ENCODE measurements around the gene KCNQ1OT1.

Gene KCNQ1OT1

GRCh38 chr11:2736577-2737225, 36.9 kb upstream of the KCNQ1OT1 start:
- TF ChIP-seq CTCF (IDR thresholded peaks at IDR 0.05; ENCODE audit: control insufficient read depth, insufficient read depth, low read depth, low read length, missing control alignments): no peak
- no peak overlapping the region for H3K4me3 ChIP-seq (ENCODE audit: control insufficient read depth, low read depth, low read length)
- no peak for DNase-seq (ENCODE audit: low read depth)

- H3K4me3 ChIP-seq (ENCODE audit: control insufficient read depth, low read depth, low read length): no peak overlapping the region
- TF ChIP-seq CTCF (IDR thresholded peaks at IDR 0.05; ENCODE audit: control insufficient read depth, insufficient read depth, low read depth, low read length, missing control alignments): no peak
Observed at GRCh38 chr11:2735053-2735589, 35.3 kb upstream of the KCNQ1OT1 start.

GRCh38 chr11:2734181-2735052, 34.6 kb upstream of the KCNQ1OT1 start:
- no peak for TF ChIP-seq CTCF (IDR thresholded peaks at IDR 0.05; ENCODE audit: control insufficient read depth, insufficient read depth, low read depth, low read length, missing control alignments)
- no peak overlapping the region for H3K4me3 ChIP-seq (ENCODE audit: control insufficient read depth, low read depth, low read length)
- DNase-seq (ENCODE audit: low read depth): no peak

More at GRCh38 chr11:2735053-2735589, 35.3 kb upstream of the KCNQ1OT1 start:
- no peak for DNase-seq (ENCODE audit: low read depth)

GRCh38 chr11:2732940-2733628, 33.3 kb upstream of the KCNQ1OT1 start:
- no peak overlapping the region for H3K4me3 ChIP-seq (ENCODE audit: control insufficient read depth, low read depth, low read length)

GRCh38 chr11:2732261-2732939, 32.6 kb upstream of the KCNQ1OT1 start:
- TF ChIP-seq CTCF (IDR thresholded peaks at IDR 0.05; ENCODE audit: control insufficient read depth, insufficient read depth, low read depth, low read length, missing control alignments): no peak
- H3K4me3 ChIP-seq (ENCODE audit: control insufficient read depth, low read depth, low read length): no peak overlapping the region
- DNase-seq (ENCODE audit: low read depth): no peak

More at GRCh38 chr11:2732940-2733628, 33.3 kb upstream of the KCNQ1OT1 start:
- TF ChIP-seq CTCF (IDR thresholded peaks at IDR 0.05; ENCODE audit: control insufficient read depth, insufficient read depth, low read depth, low read length, missing control alignments): no peak
- no peak for DNase-seq (ENCODE audit: low read depth)

Data from AG09309 (cell line).